GM23338 (cell line): Measurements from ENCODE around the gene SOX10.

Experiments
- CREB1 ChIP-seq: fragments of 250-450 bp; sonication (Bioruptor Pico); IDR thresholded peaks from 2 replicates; pipeline ENCODE4 v1.5.0; 2020; ENCODE audit warnings: low read depth, mild to moderate bottlenecking, moderate library complexity
- REST ChIP-seq: IDR thresholded peaks from one replicate; pipeline ENCODE4 v1.6.1; 2018; ENCODE audit warnings: antibody characterized with exemption; ENCODE audit not compliant: unreplicated experiment
- TF ChIP-seq, protein P1 (sequence below), 2 experiments: fragments of 200-600 bp in 1 of 2; sonication (generic) in 1 of 2; conservative IDR thresholded peaks; 2 replicates each; pipeline versions ENCODE4 v1.5.1 to v1.6.1; 2016 to 2017; ENCODE audit warnings: antibody characterized with exemption in 2 of 2, low read depth in 2 of 2, mild to moderate bottlenecking in 2 of 2, moderate library complexity in 1 of 2

- TF ChIP-seq REST = no peak
- TF ChIP-seq CREB1 (CRISPR knock-in tag) = no peak
- TF ChIP-seq, protein P1, sequence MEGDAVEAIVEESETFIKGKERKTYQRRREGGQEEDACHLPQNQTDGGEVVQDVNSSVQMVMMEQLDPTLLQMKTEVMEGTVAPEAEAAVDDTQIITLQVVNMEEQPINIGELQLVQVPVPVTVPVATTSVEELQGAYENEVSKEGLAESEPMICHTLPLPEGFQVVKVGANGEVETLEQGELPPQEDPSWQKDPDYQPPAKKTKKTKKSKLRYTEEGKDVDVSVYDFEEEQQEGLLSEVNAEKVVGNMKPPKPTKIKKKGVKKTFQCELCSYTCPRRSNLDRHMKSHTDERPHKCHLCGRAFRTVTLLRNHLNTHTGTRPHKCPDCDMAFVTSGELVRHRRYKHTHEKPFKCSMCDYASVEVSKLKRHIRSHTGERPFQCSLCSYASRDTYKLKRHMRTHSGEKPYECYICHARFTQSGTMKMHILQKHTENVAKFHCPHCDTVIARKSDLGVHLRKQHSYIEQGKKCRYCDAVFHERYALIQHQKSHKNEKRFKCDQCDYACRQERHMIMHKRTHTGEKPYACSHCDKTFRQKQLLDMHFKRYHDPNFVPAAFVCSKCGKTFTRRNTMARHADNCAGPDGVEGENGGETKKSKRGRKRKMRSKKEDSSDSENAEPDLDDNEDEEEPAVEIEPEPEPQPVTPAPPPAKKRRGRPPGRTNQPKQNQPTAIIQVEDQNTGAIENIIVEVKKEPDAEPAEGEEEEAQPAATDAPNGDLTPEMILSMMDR (conservative IDR thresholded peaks at IDR 0.05; ENCODE audit: low read depth in 2 of 2) = no peak
These were observed 9.2 kb downstream of the SOX10 start for GRCh38 chr22:37975153-37975552.
